Progenitor cell of endocrine pancreas (in vitro differentiated cells): ENCODE results near the gene HOXA11. TPM values are rescaled to one million over a fixed set of nuclear protein-coding genes. Genes with fewer than 3 reads are reported as not detected.

Experiments used
- DNase-seq: peaks from one replicate; pipeline ENCODE4 v3.0.0; 2021; ENCODE audit warnings: low spot score; ENCODE audit not compliant: unreplicated experiment
- H3K27ac Mint-ChIP-seq: 2 replicates; pipeline ENCODE4 v1.8.0; 2021; ENCODE audit warnings: mild to moderate bottlenecking, moderate library complexity, mixed read lengths
- H3K27me3 Mint-ChIP-seq: 2 replicates; pipeline ENCODE4 v1.8.0; 2021; ENCODE audit warnings: mixed read lengths
- H3K36me3 Mint-ChIP-seq: 2 replicates; pipeline ENCODE4 v1.8.0; 2022; ENCODE audit warnings: mixed read lengths; ENCODE audit not compliant: insufficient read depth
- H3K4me1 Mint-ChIP-seq: 2 replicates; pipeline ENCODE4 v1.8.0; 2021; ENCODE audit warnings: low read depth, mixed read lengths
- H3K4me3 Mint-ChIP-seq: 2 replicates; pipeline ENCODE4 v1.8.0; 2021; ENCODE audit warnings: low read depth, mild to moderate bottlenecking, moderate library complexity, mixed read lengths
- H3K9me3 Mint-ChIP-seq: 2 replicates; pipeline ENCODE4 v1.8.0; 2021; ENCODE audit warnings: low read depth, mixed read lengths
- CTCF ChIP-seq: fragments of 200-600 bp; sonication (generic); IDR thresholded peaks from one replicate; pipeline ENCODE4 v1.5.0; 2021; ENCODE audit warnings: antibody characterized with exemption, mild to moderate bottlenecking; ENCODE audit not compliant: unreplicated experiment
- total RNA-seq: library from RNA; stranded (reverse); gene quantifications from 2 replicates; pipeline ENCODE4 v1.2.1, GENCODE V29; 2021

The HOXA11 gene
- total RNA-seq, 1 donor from 2014 or later, result not detected

GRCh38 chr7:27170426-27171324 lies 14.4 kb downstream of the HOXA11 start:
- H3K4me3 Mint-ChIP-seq, result no peak overlapping the region
- H3K36me3 Mint-ChIP-seq, result no peaks in the 10 kb centered on the region
- H3K9me3 Mint-ChIP-seq, result no peaks in the 10 kb centered on the region
- peaks cover 4% of the 10 kb centered on the region for H3K4me1 Mint-ChIP-seq
- TF ChIP-seq CTCF, result no peak
- peaks cover 82% of the 10 kb centered on the region for H3K27me3 Mint-ChIP-seq
- DNase-seq, result no peak
- peak overlapping the region; percentile 49 for H3K27ac Mint-ChIP-seq

- Mint-ChIP-seq H3K4me1 (peaks cover 4% of the 10 kb centered on the region), H3K9me3 (no peaks in the 10 kb centered on the region), H3K4me3 (no peak overlapping the region), H3K36me3 (no peaks in the 10 kb centered on the region), H3K27me3 (peaks cover 78% of the 10 kb centered on the region), H3K27ac (peak overlapping the region; percentile 49)
- TF ChIP-seq CTCF, result no peak
- DNase-seq, result no peak
Measured at GRCh38 chr7:27169658-27170425, 15.2 kb downstream of the HOXA11 start.

- Mint-ChIP-seq H3K36me3 (no peaks in the 10 kb centered on the region), H3K4me3 (no peak overlapping the region), H3K27me3 (peaks cover 86% of the 10 kb centered on the region), H3K9me3 (no peaks in the 10 kb centered on the region), H3K4me1 (peaks cover 4% of the 10 kb centered on the region), H3K27ac (no peak overlapping the region)
- no peak for DNase-seq
- TF ChIP-seq CTCF, result no peak
Measured at GRCh38 chr7:27168265-27168947, 16.6 kb downstream of the HOXA11 start.

GRCh38 chr7:27167916-27168264 lies 17.1 kb downstream of the HOXA11 start:
- DNase-seq, result no peak
- no peak overlapping the region for H3K4me3 Mint-ChIP-seq
- H3K9me3 Mint-ChIP-seq, result no peaks in the 10 kb centered on the region
- peaks cover 89% of the 10 kb centered on the region for H3K27me3 Mint-ChIP-seq
- no peaks in the 10 kb centered on the region for H3K36me3 Mint-ChIP-seq
- TF ChIP-seq CTCF, result no peak
- no peak overlapping the region for H3K27ac Mint-ChIP-seq
- peaks cover 4% of the 10 kb centered on the region for H3K4me1 Mint-ChIP-seq
